Measurements from ENCODE around the gene OMP. TPM values are rescaled to one million over a fixed set of nuclear protein-coding genes. Genes with fewer than 3 reads are reported as not detected.

OMP gene
- total RNA-seq, 2 experiments from 2014 or later = not detected

DNA sequence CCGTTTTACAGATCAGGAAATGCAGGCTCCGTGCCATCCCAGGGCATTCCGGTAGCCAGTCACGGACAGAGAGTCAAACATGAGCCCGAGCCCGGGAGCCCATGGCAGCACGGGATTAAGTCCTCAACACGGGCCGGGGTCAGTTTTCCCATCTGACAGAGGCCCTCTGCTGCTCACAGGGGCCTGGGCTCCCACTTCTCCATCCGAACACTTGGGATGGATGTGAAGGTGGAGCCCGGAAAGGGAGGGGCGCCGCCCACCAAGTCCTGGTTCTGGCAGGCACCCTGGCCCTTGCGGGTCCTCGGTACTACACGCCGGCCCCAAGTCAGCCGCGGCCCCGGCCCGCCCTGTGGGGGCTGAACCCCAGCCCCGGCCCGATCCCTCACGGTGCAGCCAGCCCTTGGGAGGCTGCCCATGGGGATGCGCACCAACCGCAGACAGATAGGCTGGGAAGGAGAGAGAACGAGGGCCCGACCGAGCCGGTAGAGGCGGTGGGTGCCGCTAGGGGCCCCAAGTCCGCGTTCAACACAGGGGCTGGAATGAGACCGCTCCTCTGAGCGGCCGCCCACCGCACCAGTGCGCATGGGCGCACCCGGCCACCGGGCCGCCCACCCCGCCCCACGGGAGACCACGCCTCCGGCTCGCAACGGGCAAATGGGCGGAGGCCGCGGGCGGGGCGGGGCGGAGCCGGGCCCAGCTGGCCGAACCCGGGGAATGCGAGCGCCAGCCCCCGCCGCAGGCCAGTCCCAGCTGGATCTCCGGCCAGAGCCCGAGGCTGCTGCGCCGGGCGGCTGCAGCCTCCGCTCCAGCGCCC lies 36.2 kb upstream of the OMP start, which contains the start of gene CAPN5:
CAPN5 (plus strand) TSS at position 743 of the 814 bp plus-strand sequence. CDS start 17,916 bp downstream, outside the sequence.
- CTCF ChIA-PET = interaction anchor here (1.0 to 2.5 kb wide), 4 partner anchors 15 to 25 kb away, joined by 3 to 14 read pairs (median 6); no protein-coding TSS in a partner anchor
- H3K27me3 ChIP-seq (ENCODE audit: control insufficient read depth in 1 of 2, insufficient read depth in 2 of 2, low read length in 2 of 2) = no peaks in the 10 kb centered on the region
- Mint-ChIP-seq H3K4me1 (ENCODE audit: low read depth) (peaks cover 16% of the 10 kb centered on the region), H3K27me3 (no peaks in the 10 kb centered on the region), H3K27ac (peak within 1 kb of the TSS; percentile 71), H3K36me3 (ENCODE audit: low read depth) (no peaks in the 10 kb centered on the region), H3K9me3 (no peaks in the 10 kb centered on the region), H3K4me3 (peak within 1 kb of the TSS; percentile 92)
- ATAC-seq (ENCODE audit: poor library complexity) (peak; percentile 90), DNase-seq (peak; percentile 71 to 94 (median 82))
- H3K27ac ChIP-seq (ENCODE audit: low read depth in 1 of 2, low read length in 2 of 2) = peak within 1 kb of the TSS in 1 of 2 donors; percentile 39
- peaks cover 0 to 3% of the 10 kb centered on the region in 2 experiments for H3K9me3 ChIP-seq (ENCODE audit: control insufficient read depth in 1 of 2, insufficient read depth in 1 of 2, low read length in 2 of 2)
- intact Hi-C loops (cut with DNase I, micrococcal nuclease) = loop anchor here (1.0 to 10.0 kb wide), 4 partner anchors 19 to 1508 kb away; partner anchors contain the start of genes NARS2 (in 1 of the 2) and PAK1 (in 1 of the 2)
- no peaks in the 10 kb centered on the region for H3K36me3 ChIP-seq (ENCODE audit: insufficient read depth, low read length)
- peaks cover 19% of the 10 kb centered on the region for H3K4me1 ChIP-seq (ENCODE audit: insufficient read depth, low read length)
- TF ChIP-seq, protein P1, sequence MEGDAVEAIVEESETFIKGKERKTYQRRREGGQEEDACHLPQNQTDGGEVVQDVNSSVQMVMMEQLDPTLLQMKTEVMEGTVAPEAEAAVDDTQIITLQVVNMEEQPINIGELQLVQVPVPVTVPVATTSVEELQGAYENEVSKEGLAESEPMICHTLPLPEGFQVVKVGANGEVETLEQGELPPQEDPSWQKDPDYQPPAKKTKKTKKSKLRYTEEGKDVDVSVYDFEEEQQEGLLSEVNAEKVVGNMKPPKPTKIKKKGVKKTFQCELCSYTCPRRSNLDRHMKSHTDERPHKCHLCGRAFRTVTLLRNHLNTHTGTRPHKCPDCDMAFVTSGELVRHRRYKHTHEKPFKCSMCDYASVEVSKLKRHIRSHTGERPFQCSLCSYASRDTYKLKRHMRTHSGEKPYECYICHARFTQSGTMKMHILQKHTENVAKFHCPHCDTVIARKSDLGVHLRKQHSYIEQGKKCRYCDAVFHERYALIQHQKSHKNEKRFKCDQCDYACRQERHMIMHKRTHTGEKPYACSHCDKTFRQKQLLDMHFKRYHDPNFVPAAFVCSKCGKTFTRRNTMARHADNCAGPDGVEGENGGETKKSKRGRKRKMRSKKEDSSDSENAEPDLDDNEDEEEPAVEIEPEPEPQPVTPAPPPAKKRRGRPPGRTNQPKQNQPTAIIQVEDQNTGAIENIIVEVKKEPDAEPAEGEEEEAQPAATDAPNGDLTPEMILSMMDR (IDR thresholded peaks at IDR 0.05) = no peak
- POLR2A ChIA-PET = interaction anchor here (0.6 to 1.1 kb wide), 3 partner anchors 16 to 25 kb away, joined by 4 to 7 read pairs (median 6); no protein-coding TSS in a partner anchor
- H3K4me3 ChIP-seq (ENCODE audit: low read length) = peak within 1 kb of the TSS; percentile 69

DNA sequence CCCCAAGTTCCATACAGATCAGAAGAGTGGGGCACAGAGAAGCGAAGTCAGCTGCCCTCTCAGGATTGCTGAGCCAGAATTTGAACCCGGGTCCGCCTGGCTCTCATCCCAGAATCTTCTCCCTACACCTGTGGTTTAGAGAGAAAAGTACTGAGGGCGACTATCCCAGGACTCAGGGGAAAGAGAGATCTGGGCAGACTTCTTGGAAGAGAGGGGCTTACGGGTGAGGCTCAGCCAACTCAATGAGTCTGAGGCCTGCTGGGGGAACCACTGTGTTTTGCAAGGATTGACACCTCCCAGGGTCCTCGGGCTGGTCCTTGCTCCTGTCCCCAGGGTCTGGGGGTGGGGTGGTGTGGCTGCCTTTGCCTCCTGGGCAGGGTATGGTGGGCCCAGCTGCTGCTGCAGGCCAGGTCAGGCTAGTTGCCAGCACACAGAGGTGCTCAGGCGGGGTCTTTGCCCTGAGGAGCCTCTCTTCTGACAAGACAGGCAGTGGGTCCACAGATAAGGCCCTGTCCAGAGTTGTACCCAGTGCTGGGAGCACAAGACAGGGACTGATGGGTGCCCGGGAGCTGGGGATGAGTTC lies 34.7 kb upstream of the OMP start:
- H3K27me3 Mint-ChIP-seq = no peaks in the 10 kb centered on the region
- Histone ChIP-seq H3K27ac (ENCODE audit: low read depth in 1 of 2, low read length in 2 of 2) (no peak overlapping the region), H3K4me1 (ENCODE audit: insufficient read depth, low read length) (peaks cover 33% of the 10 kb centered on the region), H3K27me3 (ENCODE audit: control insufficient read depth in 1 of 2, insufficient read depth in 2 of 2, low read length in 2 of 2) (no peaks in the 10 kb centered on the region), H3K9me3 (ENCODE audit: control insufficient read depth in 1 of 2, insufficient read depth in 1 of 2, low read length in 2 of 2) (no peaks in the 10 kb centered on the region), H3K4me3 (ENCODE audit: low read length) (no peak overlapping the region), H3K36me3 (ENCODE audit: insufficient read depth, low read length) (no peaks in the 10 kb centered on the region)
- CTCF ChIA-PET = interaction anchor here (1.3 to 1.9 kb wide), 2 partner anchors 16 to 20 kb away, joined by 4 to 5 read pairs; no protein-coding TSS in a partner anchor
- no peaks in the 10 kb centered on the region for H3K9me3 Mint-ChIP-seq
- H3K4me3 Mint-ChIP-seq = peak overlapping the region; percentile 88
- ATAC-seq (ENCODE audit: poor library complexity) (no peak), DNase-seq (peak in 1 of 14 experiments; percentile 18)
- intact Hi-C loops (cut with DNase I, micrococcal nuclease) = loop anchor here in 1 of 2 experiments (10.0 kb wide), 2 partner anchors 407 to 1507 kb away; partner anchors contain the start of genes NARS2 and PAK1
- H3K4me1 Mint-ChIP-seq (ENCODE audit: low read depth) = peaks cover 26% of the 10 kb centered on the region
- peak overlapping the region; percentile 47 for H3K27ac Mint-ChIP-seq
- POLR2A ChIA-PET = no interaction called here
- TF ChIP-seq, protein P1 (IDR thresholded peaks at IDR 0.05) = no peak
- H3K36me3 Mint-ChIP-seq (ENCODE audit: low read depth) = no peaks in the 10 kb centered on the region
